CD4-positive, alpha-beta T cell (primary cell): ENCODE data around the gene WDFY4. TPM values are rescaled to one million over a fixed set of nuclear protein-coding genes. Genes with fewer than 3 reads are reported as not detected.

Experiments
- ATAC-seq: fragments of 200-7000 bp; cut with Tn5 transposase; one replicate; pipeline ENCODE4 v1.10.0; 2022; ENCODE audit warnings: mild to moderate bottlenecking; ENCODE audit not compliant: poor library complexity
- CTCF ChIA-PET: fragments of 350-600 bp; sonication (Branson Sonifier 250); formaldehyde crosslinking; loops from one replicate; lab custom pipeline; 2021; ENCODE audit warnings: antibody characterized with exemption, inconsistent platforms; lab: Charles Lee
- POLR2A ChIA-PET: fragments of 350-600 bp; sonication (Branson Sonifier 250); formaldehyde crosslinking; loops from one replicate; lab custom pipeline; 2021; ENCODE audit warnings: antibody characterized with exemption, inconsistent platforms; lab: Charles Lee
- DNase-seq, 14 experiments: peaks; one replicate each; pipeline ENCODE4 v3.0.0-alpha.2; 2013 to 2020; ENCODE audit warnings: mixed read lengths in 2 of 14
- H3K27ac ChIP-seq, 2 donors: one replicate each; pipeline versions ENCODE4 v1.5.1 to v1.7.0; 2013; ENCODE audit warnings: low read length in 2 of 2, low read depth in 1 of 2, mild to moderate bottlenecking in 1 of 2
- H3K27me3 ChIP-seq, 2 experiments: 1 replicate in 1 of 2; 2 replicates in 1 of 2; pipeline versions ENCODE4 v1.6.1 to v1.7.0; 2013; ENCODE audit warnings: low read length in 2 of 2, control low read depth in 1 of 2, mild to moderate bottlenecking in 1 of 2, moderate library complexity in 1 of 2; ENCODE audit not compliant: insufficient read depth in 2 of 2, control insufficient read depth in 1 of 2
- H3K36me3 ChIP-seq: one replicate; pipeline ENCODE4 v1.6.1; 2013; ENCODE audit warnings: low read length, control low read depth; ENCODE audit not compliant: insufficient read depth
- H3K4me1 ChIP-seq: one replicate; pipeline ENCODE4 v1.6.1; 2013; ENCODE audit warnings: low read length, control low read depth; ENCODE audit not compliant: insufficient read depth
- H3K4me3 ChIP-seq: one replicate; pipeline ENCODE4 v1.5.1; 2013; ENCODE audit warnings: mild to moderate bottlenecking, low read length, moderate library complexity
- H3K9me3 ChIP-seq, 2 experiments: 1 replicate in 1 of 2; 2 replicates in 1 of 2; pipeline versions ENCODE4 v1.6.1 to v1.7.0; 2013; ENCODE audit warnings: low read length in 2 of 2, mild to moderate bottlenecking in 2 of 2, control low read depth in 1 of 2, moderate library complexity in 1 of 2; ENCODE audit not compliant: control insufficient read depth in 1 of 2, insufficient read depth in 1 of 2
- H3K27ac Mint-ChIP-seq: one replicate; pipeline ENCODE4 v1.8.0; 2020; ENCODE audit warnings: mixed read lengths
- H3K27me3 Mint-ChIP-seq: one replicate; pipeline ENCODE4 v1.8.0; 2021; ENCODE audit warnings: mixed read lengths
- H3K36me3 Mint-ChIP-seq: one replicate; pipeline ENCODE4 v1.8.0; 2021; ENCODE audit warnings: low read depth, mixed read lengths
- H3K4me1 Mint-ChIP-seq: one replicate; pipeline ENCODE4 v1.8.0; 2021; ENCODE audit warnings: low read depth, mixed read lengths
- H3K4me3 Mint-ChIP-seq: one replicate; pipeline ENCODE4 v1.8.0; 2020; ENCODE audit warnings: mild to moderate bottlenecking, mixed read lengths
- H3K9me3 Mint-ChIP-seq: one replicate; pipeline ENCODE4 v1.8.0; 2020; ENCODE audit warnings: mixed read lengths
- CTCF ChIP-seq: fragments of 200-600 bp; IDR thresholded peaks from one replicate; pipeline ENCODE4 v1.8.0; 2022; ENCODE audit warnings: antibody characterized with exemption, mild to moderate bottlenecking
- intact Hi-C, 2 experiments: fragments of 100-400 bp; cut with DNase I in 1 of 2; cut with micrococcal nuclease in 1 of 2; formaldehyde crosslinking; loops; one replicate each; pipeline versions ENCODE4 v1.15.1 to v1.9.0; 2023 to 2025; cut with DNase I, micrococcal nuclease
- total RNA-seq, 174 experiments: library from RNA in 2 of 174; stranded (reverse) in 2 of 174; gene quantifications; one replicate each; pipeline ENCODE4 v1.2.3 and lab custom pipeline; 2021 to 2026

The WDFY4 gene
- total RNA-seq, 2 experiments from 2014 or later, result 1.3 to 2.5 TPM

- Mint-ChIP-seq H3K4me3 (no peak overlapping the region), H3K27ac (no peak overlapping the region), H3K4me1 (no peaks in the 10 kb centered on the region), H3K36me3 (no peaks in the 10 kb centered on the region), H3K9me3 (no peaks in the 10 kb centered on the region), H3K27me3 (peaks cover 14% of the 10 kb centered on the region)
- DNase-seq, result no peak
- H3K4me1 ChIP-seq, result no peaks in the 10 kb centered on the region
- CTCF ChIA-PET, result no interaction called here
- no peak for ATAC-seq
- no peak for TF ChIP-seq CTCF
- POLR2A ChIA-PET, result no interaction called here
- no peak overlapping the region for H3K4me3 ChIP-seq
- no peaks in the 10 kb centered on the region for H3K9me3 ChIP-seq
- H3K27me3 ChIP-seq, result no peaks in the 10 kb centered on the region
- H3K27ac ChIP-seq, result no peak overlapping the region
- intact Hi-C loops, result no loop called here
- H3K36me3 ChIP-seq, result no peaks in the 10 kb centered on the region
Measured at GRCh38 chr10:48792687-48793096, 108.0 kb downstream of the WDFY4 start.

GRCh38 chr10:48794074-48794473 lies 109.4 kb downstream of the WDFY4 start:
- TF ChIP-seq CTCF, result no peak
- POLR2A ChIA-PET, result no interaction called here
- Histone ChIP-seq H3K4me3 (no peak overlapping the region), H3K4me1 (no peaks in the 10 kb centered on the region), H3K27ac (no peak overlapping the region), H3K9me3 (no peaks in the 10 kb centered on the region), H3K36me3 (no peaks in the 10 kb centered on the region), H3K27me3 (no peaks in the 10 kb centered on the region)
- H3K36me3 Mint-ChIP-seq, result no peaks in the 10 kb centered on the region
- H3K4me1 Mint-ChIP-seq, result peaks cover 9% of the 10 kb centered on the region
- no peak overlapping the region for H3K27ac Mint-ChIP-seq
- peaks cover 14% of the 10 kb centered on the region for H3K27me3 Mint-ChIP-seq
- intact Hi-C loops, result no loop called here
- ATAC-seq, result no peak
- no peak for DNase-seq
- H3K4me3 Mint-ChIP-seq, result no peak overlapping the region
- CTCF ChIA-PET, result no interaction called here
- no peaks in the 10 kb centered on the region for H3K9me3 Mint-ChIP-seq

- no peak overlapping the region for H3K4me3 Mint-ChIP-seq
- Histone ChIP-seq H3K36me3 (no peaks in the 10 kb centered on the region), H3K27ac (no peak overlapping the region), H3K27me3 (no peaks in the 10 kb centered on the region), H3K4me1 (peaks cover 16% of the 10 kb centered on the region), H3K9me3 (peaks cover 0 to 9% of the 10 kb centered on the region in 2 experiments), H3K4me3 (no peak overlapping the region)
- peaks cover 5% of the 10 kb centered on the region for H3K36me3 Mint-ChIP-seq
- ChIA-PET POLR2A (no interaction called here), CTCF (no interaction called here)
- H3K27ac Mint-ChIP-seq, result no peak overlapping the region
- H3K9me3 Mint-ChIP-seq, result peaks cover 6% of the 10 kb centered on the region
- intact Hi-C loops, result no loop called here
- H3K4me1 Mint-ChIP-seq, result peaks cover 34% of the 10 kb centered on the region
- DNase-seq (no peak), ATAC-seq (no peak)
- peaks cover 6% of the 10 kb centered on the region for H3K27me3 Mint-ChIP-seq
- no peak for TF ChIP-seq CTCF
Measured at GRCh38 chr10:48796713-48797245, 112.1 kb downstream of the WDFY4 start.
